ENCODE results near the gene IL17B. TPM values are rescaled to one million over a fixed set of nuclear protein-coding genes. Genes with fewer than 3 reads are reported as not detected.

The IL17B gene
- total and polyA plus RNA-seq, 2 donors (not counting 3 experiments of a cell fraction or from before 2014, with no cell fraction given): not detected

GRCh38 chr5:149379818-149380374 lies 804 bp upstream of the IL17B start:
- H3K9ac ChIP-seq (replicated peaks; ENCODE audit: extremely low read depth, insufficient read depth, low read length): no peak overlapping the region
- FAIRE-seq (no peak), DNase-seq (ENCODE audit: low read depth, low spot score) (no peak)
- H3K27ac ChIP-seq (ENCODE audit: insufficient read depth, low read depth, low read length): no peak overlapping the region
- no TSS peak for BruUV-seq (replicated peaks)
- H3K4me1 ChIP-seq (ENCODE audit: control insufficient read depth, extremely low read depth, insufficient read depth, low read length): no peaks in the 10 kb centered on the region
- H3K36me3 ChIP-seq (ENCODE audit: control insufficient read depth in 2 of 2, extremely low read depth in 1 of 2, insufficient read depth in 2 of 2, low read length in 2 of 2): no peaks in the 10 kb centered on the region
- H3K9me1 ChIP-seq (replicated peaks; ENCODE audit: control insufficient read depth, extremely low read depth, insufficient read depth, low read length): no peaks in the 10 kb centered on the region
- H3K4me2 ChIP-seq (ENCODE audit: insufficient read depth, low read length): no peak overlapping the region
- TF ChIP-seq MYC (IDR thresholded peaks at IDR 0.05; ENCODE audit: low read depth, low read length): no peak
- TF ChIP-seq, protein P1, sequence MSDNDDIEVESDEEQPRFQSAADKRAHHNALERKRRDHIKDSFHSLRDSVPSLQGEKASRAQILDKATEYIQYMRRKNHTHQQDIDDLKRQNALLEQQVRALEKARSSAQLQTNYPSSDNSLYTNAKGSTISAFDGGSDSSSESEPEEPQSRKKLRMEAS (IDR thresholded peaks at IDR 0.05; ENCODE audit: insufficient read depth, insufficient read length): no peak
- TF ChIP-seq POLR2A (IDR thresholded peaks at IDR 0.05; ENCODE audit: low read depth, low read length): no peak
- no peak for TF ChIP-seq JUN (IDR thresholded peaks at IDR 0.05; ENCODE audit: borderline replicate concordance, insufficient read depth, insufficient read length, low read depth)
- no peak for TF ChIP-seq FOS (IDR thresholded peaks at IDR 0.05; ENCODE audit: borderline replicate concordance, insufficient read depth, low read length)
- TF ChIP-seq GATA2 (IDR thresholded peaks at IDR 0.05; ENCODE audit: insufficient read depth, insufficient read length, low read depth, low read length): no peak
- no peak for TF ChIP-seq EZH2 (IDR thresholded peaks at IDR 0.05; ENCODE audit: borderline replicate concordance, low read depth, low read length, severe bottlenecking)
- no peak for TF ChIP-seq POLR2AphosphoS5 (IDR thresholded peaks at IDR 0.05; ENCODE audit: insufficient read depth, low read depth, low read length)
- TF ChIP-seq CTCF (IDR thresholded peaks at IDR 0.05; ENCODE audit: extremely low read depth in 1 of 2, insufficient read depth in 1 of 2, low read depth in 1 of 2, low read length in 2 of 2): no peak
- H3K27me3 ChIP-seq (ENCODE audit: control insufficient read depth in 2 of 2, insufficient read depth in 2 of 2, low read length in 2 of 2): no peaks in the 10 kb centered on the region
- POLR2A ChIA-PET: no interaction called here
- H4K20me1 ChIP-seq (replicated peaks; ENCODE audit: control insufficient read depth, extremely low read depth, insufficient read depth, low read length): no peaks in the 10 kb centered on the region
- dilution Hi-C loops (cut with MboI; ENCODE audit: extremely low pct_ligation_motif_present, low sequenced_read_pairs) (no loop called here), intact Hi-C loops (cut with micrococcal nuclease) (no loop called here)
- H3K4me3 ChIP-seq (replicated peaks in 1 of 3; ENCODE audit: insufficient read depth in 1 of 3, low read depth in 1 of 3, low read length in 3 of 3): no peak overlapping the region
- H3K79me2 ChIP-seq (ENCODE audit: control insufficient read depth, insufficient read depth, low read length): no peaks in the 10 kb centered on the region
- H2AFZ ChIP-seq (ENCODE audit: low read depth, low read length): no peak overlapping the region
- CTCF ChIA-PET: interaction anchor here (0.9 to 2.0 kb wide), 7 partner anchors 8 to 185 kb away, joined by 3 to 12 read pairs (median 5); no protein-coding TSS in a partner anchor
- H3K9me3 ChIP-seq (replicated peaks; ENCODE audit: control insufficient read depth, insufficient read depth, low read length): no peaks in the 10 kb centered on the region

Data from endothelial cell of umbilical vein (primary cell).